ENCODE data around the gene GALNT6.

DNA sequence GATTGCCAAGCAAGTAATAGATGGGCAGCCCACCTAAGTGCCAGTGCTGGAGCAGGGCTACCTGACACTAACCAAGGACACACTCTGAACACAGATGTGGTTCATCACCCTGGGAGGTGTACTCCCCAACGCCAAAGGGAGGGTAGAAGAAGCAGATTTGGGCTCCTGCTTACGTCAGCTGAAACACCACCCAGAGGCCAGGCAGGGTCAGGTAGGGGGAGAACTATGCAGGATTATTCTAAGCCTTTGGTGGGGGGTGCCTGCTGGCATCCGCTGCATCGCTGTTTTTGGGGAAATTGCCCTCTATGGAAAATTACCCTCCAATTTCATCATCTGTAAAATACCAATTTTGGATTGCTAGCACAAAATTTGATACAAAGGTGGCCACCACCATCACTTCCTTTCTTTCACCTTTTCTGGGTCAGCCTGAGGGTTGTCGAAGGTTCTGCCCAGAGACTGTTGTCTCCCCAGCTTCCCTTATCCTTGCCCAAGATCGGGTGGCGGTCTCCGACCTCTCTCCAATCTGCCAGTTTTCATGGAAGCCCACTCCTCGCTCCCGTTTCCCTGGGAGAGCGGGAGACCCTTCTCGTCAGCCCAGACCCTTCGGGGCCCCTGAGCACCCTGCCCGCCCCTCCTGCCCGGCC is 67.8 kb downstream of the GALNT6 start:
- TF ChIP-seq, protein P1, sequence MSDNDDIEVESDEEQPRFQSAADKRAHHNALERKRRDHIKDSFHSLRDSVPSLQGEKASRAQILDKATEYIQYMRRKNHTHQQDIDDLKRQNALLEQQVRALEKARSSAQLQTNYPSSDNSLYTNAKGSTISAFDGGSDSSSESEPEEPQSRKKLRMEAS (IDR thresholded peaks at IDR 0.05; ENCODE audit: insufficient read depth, insufficient read length), result no peak
- TF ChIP-seq, protein P2, sequence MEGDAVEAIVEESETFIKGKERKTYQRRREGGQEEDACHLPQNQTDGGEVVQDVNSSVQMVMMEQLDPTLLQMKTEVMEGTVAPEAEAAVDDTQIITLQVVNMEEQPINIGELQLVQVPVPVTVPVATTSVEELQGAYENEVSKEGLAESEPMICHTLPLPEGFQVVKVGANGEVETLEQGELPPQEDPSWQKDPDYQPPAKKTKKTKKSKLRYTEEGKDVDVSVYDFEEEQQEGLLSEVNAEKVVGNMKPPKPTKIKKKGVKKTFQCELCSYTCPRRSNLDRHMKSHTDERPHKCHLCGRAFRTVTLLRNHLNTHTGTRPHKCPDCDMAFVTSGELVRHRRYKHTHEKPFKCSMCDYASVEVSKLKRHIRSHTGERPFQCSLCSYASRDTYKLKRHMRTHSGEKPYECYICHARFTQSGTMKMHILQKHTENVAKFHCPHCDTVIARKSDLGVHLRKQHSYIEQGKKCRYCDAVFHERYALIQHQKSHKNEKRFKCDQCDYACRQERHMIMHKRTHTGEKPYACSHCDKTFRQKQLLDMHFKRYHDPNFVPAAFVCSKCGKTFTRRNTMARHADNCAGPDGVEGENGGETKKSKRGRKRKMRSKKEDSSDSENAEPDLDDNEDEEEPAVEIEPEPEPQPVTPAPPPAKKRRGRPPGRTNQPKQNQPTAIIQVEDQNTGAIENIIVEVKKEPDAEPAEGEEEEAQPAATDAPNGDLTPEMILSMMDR (IDR thresholded peaks at IDR 0.05; ENCODE audit: extremely low read depth in 1 of 2, insufficient read depth in 1 of 2, low read depth in 1 of 2, low read length in 2 of 2), result no peak
- TF ChIP-seq POLR2AphosphoS5 (IDR thresholded peaks at IDR 0.05; ENCODE audit: insufficient read depth, low read depth, low read length), result no peak
